SK-N-SH (cell line): ENCODE measurements around the gene MYADML2. TPM values are rescaled to one million over a fixed set of nuclear protein-coding genes. Genes with fewer than 3 reads are reported as not detected.

Source experiments
- CTCF ChIA-PET: fragments of 300-600, 350-600 bp; formaldehyde crosslinking; extraction: SDS; loops from one replicate; lab custom pipeline; 2021; lab: Yijun Ruan, JAX
- POLR2A ChIA-PET: fragments of 350-600 bp; sonication (Branson Sonifier 250); formaldehyde crosslinking; extraction: SDS; loops from one replicate; lab custom pipeline; 2020; ENCODE audit warnings: antibody characterized with exemption, inconsistent platforms; lab: Yijun Ruan, JAX
- DNase-seq: peaks from one replicate; pipeline ENCODE4 v3.0.0; 2012
- H2AFZ ChIP-seq: fragments of 200-600 bp; sonication (generic); 2 replicates; pipeline ENCODE4 v1.8.1; 2016; ENCODE audit warnings: antibody characterized with exemption, mild to moderate bottlenecking, low read depth
- H3F3A ChIP-seq: fragments of 200-600 bp; sonication (generic); replicated peaks from 2 replicates; pipeline ENCODE3; 2016; ENCODE audit warnings: antibody characterized with exemption, mild to moderate bottlenecking; ENCODE audit not compliant: insufficient read depth
- H3K27ac ChIP-seq, 2 experiments: fragments of 200-500 bp in 1 of 2; fragments of 200-600 bp in 1 of 2; sonication (Bioruptor generic) in 1 of 2; sonication (generic), shearing (Covaris generic) in 1 of 2; 2 replicates each; pipeline versions ENCODE4 v1.5.1 to v1.6.1; 2014 to 2016; ENCODE audit warnings: low read depth in 2 of 2, inconsistent platforms in 1 of 2, low read length in 1 of 2, mild to moderate bottlenecking in 1 of 2, mixed read lengths in 1 of 2
- H3K27me3 ChIP-seq: fragments of 200-600 bp; sonication (generic), shearing (Covaris generic); 2 replicates; pipeline ENCODE4 v1.6.1; 2016; ENCODE audit warnings: mixed run types; ENCODE audit not compliant: insufficient read depth
- H3K36me3 ChIP-seq, 2 experiments: fragments of 200-500 bp in 1 of 2; fragments of 200-600 bp in 1 of 2; sonication (Bioruptor generic) in 1 of 2; sonication (generic) in 1 of 2; replicated peaks in 1 of 2; 2 replicates each; pipeline versions ENCODE3 to v1.5.1; 2014 to 2016; ENCODE audit warnings: low read length in 1 of 2, mild to moderate bottlenecking in 1 of 2; ENCODE audit not compliant: insufficient read depth in 2 of 2, control insufficient read depth in 1 of 2
- H3K4me1 ChIP-seq, 2 experiments: fragments of 200-500 bp in 1 of 2; fragments of 200-600 bp in 1 of 2; sonication (Bioruptor generic) in 1 of 2; sonication (generic), shearing (Covaris generic) in 1 of 2; 2 replicates each; pipeline versions ENCODE4 v1.5.1 to v1.6.1; 2014 to 2016; ENCODE audit warnings: low read depth in 1 of 2, low read length in 1 of 2, mixed run types in 1 of 2; ENCODE audit not compliant: insufficient read depth in 2 of 2, control insufficient read depth in 1 of 2
- H3K4me2 ChIP-seq: fragments of 200-600 bp; sonication (generic), shearing (Covaris generic); 2 replicates; pipeline ENCODE4 v1.6.1; 2017; ENCODE audit warnings: mixed run types
- H3K4me3 ChIP-seq, 2 experiments: fragments of 200-500 bp in 1 of 2; fragments of 200-600 bp in 1 of 2; sonication (Bioruptor generic) in 1 of 2; sonication (generic), shearing (Covaris generic) in 1 of 2; 2 replicates each; pipeline versions ENCODE4 v1.5.1 to v1.8.1; 2014 to 2016; ENCODE audit warnings: low read depth in 2 of 2, inconsistent platforms in 1 of 2, low read length in 1 of 2, mild to moderate bottlenecking in 1 of 2, mixed read lengths in 1 of 2, moderate library complexity in 1 of 2
- H3K79me2 ChIP-seq: fragments of 200-600 bp; sonication (generic); 2 replicates; pipeline ENCODE4 v1.8.1; 2017; ENCODE audit warnings: mild to moderate bottlenecking; ENCODE audit not compliant: insufficient read depth
- H3K9ac ChIP-seq: fragments of 200-600 bp; sonication (generic); 2 replicates; pipeline ENCODE4 v1.6.1; 2017; ENCODE audit warnings: mixed run types
- H3K9me2 ChIP-seq: fragments of 200-600 bp; sonication (generic); 2 replicates; pipeline ENCODE4 v1.6.1; 2017; ENCODE audit warnings: mixed run types
- H3K9me3 ChIP-seq: fragments of 200-600 bp; sonication (generic); 2 replicates; pipeline ENCODE4 v1.6.1; 2017; ENCODE audit warnings: mixed run types, mild to moderate bottlenecking, moderate library complexity
- H4K20me1 ChIP-seq: fragments of 200-600 bp; sonication (generic); 2 replicates; pipeline ENCODE4 v1.6.1; 2017; ENCODE audit warnings: mild to moderate bottlenecking, mixed run types; ENCODE audit not compliant: insufficient read depth
- ELF1 ChIP-seq: IDR thresholded peaks from 2 replicates; pipeline ENCODE4 v1.4.0; 2012
- EZH2phosphoT487 ChIP-seq: fragments of 200-600 bp; sonication (generic); IDR thresholded peaks from 2 replicates; pipeline ENCODE4 v1.6.1; 2017; ENCODE audit warnings: low read depth, mixed run types, mild to moderate bottlenecking, antibody characterized with exemption, moderate library complexity, borderline replicate concordance
- IRF3 ChIP-seq: fragments of 150-350 bp; IDR thresholded peaks from 2 replicates; pipeline ENCODE4 v1.6.1; 2016; ENCODE audit warnings: mild to moderate bottlenecking, low read depth, low read length
- MXI1 ChIP-seq: IDR thresholded peaks from 2 replicates; pipeline ENCODE4 v1.6.1; 2012; ENCODE audit warnings: mild to moderate bottlenecking, low read depth, low read length, improper control_type of control experiment
- NRF1 ChIP-seq: IDR thresholded peaks from 2 replicates; pipeline ENCODE4 v1.6.1; 2012; ENCODE audit warnings: low read depth, mild to moderate bottlenecking, low read length
- POLR2AphosphoS5 ChIP-seq: IDR thresholded peaks from 2 replicates; pipeline ENCODE4 v1.6.1; 2012; ENCODE audit warnings: low read depth, low read length
- RCOR1 ChIP-seq: fragments of 150-350 bp; IDR thresholded peaks from 2 replicates; pipeline ENCODE4 v1.6.1; 2017; ENCODE audit warnings: antibody characterized with exemption, low read length
- TCF12 ChIP-seq: IDR thresholded peaks from 2 replicates; pipeline ENCODE4 v1.4.0; 2012
- TEAD4 ChIP-seq: IDR thresholded peaks from 2 replicates; pipeline ENCODE4 v1.4.0; 2012; ENCODE audit warnings: mild to moderate bottlenecking, borderline replicate concordance; ENCODE audit not compliant: insufficient read depth
- WGBS: methylation state at CpG from one replicate; pipeline ENCODE4 v1.1.6; 2017; ENCODE audit warnings: low lambda C conversion rate; 5-methylcytosine and 5-hydroxymethylcytosine counted together
- polyA plus RNA-seq, 3 experiments: library from polyadenylated mRNA; depleted of rRNA; stranded (reverse); fragments of >200 nt; gene quantifications; 2 replicates each; pipeline ENCODE4 v1.2.3, GENCODE V29; 2012

Gene MYADML2
- polyA plus RNA-seq, 1 of the 3 experiments (the other 2 are of a cell fraction) = not detected

GRCh38 chr17:81964081-81964849, 17.2 kb upstream of the MYADML2 start:
- H3K27ac ChIP-seq = no peak overlapping the region
- no peaks in the 10 kb centered on the region for H4K20me1 ChIP-seq
- no peaks in the 10 kb centered on the region for H3K79me2 ChIP-seq
- H3K4me3 ChIP-seq = no peak overlapping the region
- TF ChIP-seq ELF1 (no peak), TEAD4 (no peak), MXI1 (no peak), NRF1 (no peak)
- TF ChIP-seq, all 33 proteins: peak for 0
- Histone ChIP-seq H3F3A (peaks cover 13% of the 10 kb centered on the region), H3K9ac (no peak overlapping the region), H3K9me2 (no peaks in the 10 kb centered on the region), H2AFZ (no peak overlapping the region), H3K27me3 (peaks cover 18% of the 10 kb centered on the region), H3K4me2 (no peak overlapping the region), H3K36me3 (no peaks in the 10 kb centered on the region), H3K4me1 (peaks cover 0 to 38% of the 10 kb centered on the region in 2 experiments; a peak in 1 of 4 replicates), H3K9me3 (no peaks in the 10 kb centered on the region)
- POLR2A ChIA-PET = no interaction called here
- DNase-seq = no peak
- CTCF ChIA-PET = interaction anchor here (1.3 to 14.5 kb wide), 2 partner anchors 23 to 60 kb away, joined by 3 to 1216 read pairs; partner anchors contain the start of genes CENPX, DCXR, LRRC45 and RAC3
- WGBS = 88% methylated on average over 22 of the region's 22 CpGs

GRCh38 chr17:81962499-81963441, 15.7 kb upstream of the MYADML2 start:
- H3K9me2 ChIP-seq = no peaks in the 10 kb centered on the region
- H2AFZ ChIP-seq = no peak overlapping the region
- 86% methylated on average over 21 of the region's 37 CpGs for WGBS
- TF ChIP-seq TCF12 (no peak), IRF3 (no peak), RCOR1 (no peak), EZH2phosphoT487 (no peak), ELF1 (no peak), POLR2AphosphoS5 (no peak), TEAD4 (no peak)
- POLR2A ChIA-PET = interaction anchor here (1.2 to 1.5 kb wide), 3 partner anchors 15 to 60 kb away, joined by 3 to 4 read pairs (median 4); partner anchors contain the start of genes CENPX, LRRC45 and MAFG
- DNase-seq = no peak
- H3K27me3 ChIP-seq = peaks cover 18% of the 10 kb centered on the region
- peaks cover 13% of the 10 kb centered on the region for H3F3A ChIP-seq
- no peak overlapping the region for H3K4me2 ChIP-seq
- no peaks in the 10 kb centered on the region for H3K36me3 ChIP-seq
- H3K9me3 ChIP-seq = no peaks in the 10 kb centered on the region
- no peak overlapping the region for H3K4me3 ChIP-seq
- H3K27ac ChIP-seq = no peak overlapping the region
- H3K4me1 ChIP-seq = peaks cover 0 to 31% of the 10 kb centered on the region in 2 experiments; a peak in 1 of 4 replicates
- H3K9ac ChIP-seq = no peak overlapping the region
- no peaks in the 10 kb centered on the region for H4K20me1 ChIP-seq
- CTCF ChIA-PET = interaction anchor here (1.3 to 14.5 kb wide), 7 partner anchors 13 to 243 kb away, joined by 3 to 1216 read pairs (median 56); partner anchors contain the start of genes ASPSCR1, CENPX, DCXR and LRRC45
- no peaks in the 10 kb centered on the region for H3K79me2 ChIP-seq
